Endodermal cell (in vitro differentiated cells): ENCODE measurements around the gene TMEM175. TPM values are rescaled to one million over a fixed set of nuclear protein-coding genes. Genes with fewer than 3 reads are reported as not detected.
A peak's percentile ranks its signal among the peaks of the same experiment; 100 is the strongest.
"Not testable (repeated sequence)": the region's sequence is repeated elsewhere in the genome, so short reads cannot be mapped to it uniquely, and the experiment has no call there.

Experiments used
- DNase-seq: peaks from one replicate; pipeline ENCODE4 v3.0.0-alpha.2; 2017
- H3K27ac ChIP-seq: 2 replicates; pipeline ENCODE4 v1.5.1; 2013; ENCODE audit warnings: mild to moderate bottlenecking, low read depth, low read length, moderate library complexity
- H3K27me3 ChIP-seq: 2 replicates; pipeline ENCODE4 v1.6.1; 2013; ENCODE audit warnings: mild to moderate bottlenecking, low read length, moderate library complexity; ENCODE audit not compliant: insufficient read depth, control insufficient read depth, poor library complexity, severe bottlenecking
- H3K36me3 ChIP-seq: 2 replicates; pipeline ENCODE4 v1.7.0; 2013; ENCODE audit warnings: mild to moderate bottlenecking, low read length, moderate library complexity; ENCODE audit not compliant: control insufficient read depth, insufficient read depth
- H3K4me1 ChIP-seq: one replicate; pipeline ENCODE4 v1.7.0; 2013; ENCODE audit warnings: low read length; ENCODE audit not compliant: control insufficient read depth, insufficient read depth
- H3K4me3 ChIP-seq: 2 replicates; pipeline ENCODE4 v1.5.1; 2013; ENCODE audit warnings: mild to moderate bottlenecking, low read length, moderate library complexity
- H3K9ac ChIP-seq: 2 replicates; pipeline ENCODE4 v1.6.1; 2013; ENCODE audit warnings: mild to moderate bottlenecking, low read length, moderate library complexity; ENCODE audit not compliant: poor library complexity, severe bottlenecking; ENCODE audit errors: extremely low read depth
- H3K9me3 ChIP-seq: 2 replicates; pipeline ENCODE4 v1.6.1; 2013; ENCODE audit warnings: mild to moderate bottlenecking, low read length, moderate library complexity; ENCODE audit not compliant: control insufficient read depth
- H3K27ac Mint-ChIP-seq: 2 replicates; pipeline ENCODE4 v1.8.0; 2020; ENCODE audit warnings: mixed read lengths
- H3K27me3 Mint-ChIP-seq: 2 replicates; pipeline ENCODE4 v1.8.0; 2021; ENCODE audit warnings: mild to moderate bottlenecking, mixed read lengths; ENCODE audit not compliant: insufficient read depth
- H3K36me3 Mint-ChIP-seq: 2 replicates; pipeline ENCODE4 v1.8.0; 2020; ENCODE audit warnings: low read depth, mixed read lengths
- H3K4me1 Mint-ChIP-seq: 2 replicates; pipeline ENCODE4 v1.8.0; 2020; ENCODE audit warnings: mixed read lengths
- H3K4me3 Mint-ChIP-seq: 2 replicates; pipeline ENCODE4 v1.8.0; 2020; ENCODE audit warnings: mild to moderate bottlenecking, moderate library complexity, mixed read lengths
- H3K9me3 Mint-ChIP-seq: 2 replicates; pipeline ENCODE4 v1.8.0; 2020; ENCODE audit warnings: mild to moderate bottlenecking, mixed read lengths
- CTCF ChIP-seq: fragments of 200-600 bp; sonication (generic); conservative IDR thresholded peaks from 2 replicates; pipeline ENCODE4 v1.5.0; 2021; ENCODE audit warnings: antibody characterized with exemption, mild to moderate bottlenecking
- WGBS, 2 experiments: methylation state at CpG; one replicate each; pipeline versions ENCODE4 v1.1.5 to v1.1.7; 2013; ENCODE audit warnings: missing lambda C conversion rate in 2 of 2, mixed read lengths in 1 of 2; ENCODE audit not compliant: insufficient coverage in 1 of 2, insufficient read length in 1 of 2; 5-methylcytosine and 5-hydroxymethylcytosine counted together
- total RNA-seq, 2 donors: library from RNA; stranded (reverse); fragmentation: NEBNext Ultra II Directional in 1 of 2; extraction: Animal tissue kit (Norgen Biotek cat#: 25700) in 1 of 2; gene quantifications; 2 replicates in 1 of 2; 3 replicates in 1 of 2; pipeline ENCODE4 v1.2.1, GENCODE V29; 2021

Gene TMEM175
- total RNA-seq, 2 donors from 2014 or later, result 15.9 to 23.0 TPM

DNA sequence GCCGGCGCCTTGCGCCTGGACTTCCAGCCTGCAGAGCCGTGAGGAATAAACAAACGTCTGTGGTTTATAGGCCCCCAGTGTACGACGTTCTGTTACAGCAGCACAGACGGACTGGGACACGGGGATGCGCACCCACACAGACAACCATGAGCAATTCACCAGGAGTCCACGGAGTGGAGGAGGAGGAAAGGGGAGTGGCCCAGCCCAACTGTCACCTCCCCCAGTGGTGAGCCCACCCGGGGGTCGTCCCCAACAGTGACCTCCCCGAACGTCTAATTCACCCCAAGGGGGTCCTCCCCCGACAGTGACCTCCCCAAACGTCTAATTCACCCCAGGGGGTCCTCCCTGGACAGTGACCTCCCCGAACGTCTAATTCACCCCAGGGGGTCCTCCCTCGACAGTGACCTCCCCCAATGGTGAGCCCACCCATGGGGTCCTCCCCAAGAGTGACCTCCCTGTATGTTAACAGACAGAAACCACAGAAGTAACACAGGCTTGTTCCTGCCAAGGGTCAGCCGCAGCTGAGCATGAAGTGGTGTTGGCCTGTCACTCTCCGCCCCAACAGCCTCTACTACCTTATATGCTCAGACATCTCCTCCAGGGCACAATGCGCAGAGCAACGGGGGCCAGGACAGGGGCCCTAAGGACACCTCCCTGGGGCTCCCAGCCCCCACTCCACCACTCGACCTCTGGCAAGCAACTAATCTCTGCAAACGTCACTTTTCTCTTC, 6.3 kb upstream of the TMEM175 start:
- TF ChIP-seq CTCF, result no peak
- Histone ChIP-seq H3K27ac (no peak overlapping the region), H3K4me3 (no peak overlapping the region), H3K9ac (no peak overlapping the region), H3K27me3 (no peaks in the 10 kb centered on the region), H3K36me3 (peaks cover 6% of the 10 kb centered on the region), H3K9me3 (no peaks in the 10 kb centered on the region), H3K4me1 (peaks cover 5% of the 10 kb centered on the region)
- Mint-ChIP-seq H3K36me3 (peaks cover 10% of the 10 kb centered on the region), H3K4me3 (no peak overlapping the region), H3K4me1 (peaks cover 23% of the 10 kb centered on the region), H3K27ac (peak overlapping the region; percentile 45), H3K9me3 (no peaks in the 10 kb centered on the region), H3K27me3 (no peaks in the 10 kb centered on the region)
- 90 to 96% methylated on average over 18 to 26 of the region's 26 CpGs for WGBS, 2 experiments
- no peak for DNase-seq

DNA sequence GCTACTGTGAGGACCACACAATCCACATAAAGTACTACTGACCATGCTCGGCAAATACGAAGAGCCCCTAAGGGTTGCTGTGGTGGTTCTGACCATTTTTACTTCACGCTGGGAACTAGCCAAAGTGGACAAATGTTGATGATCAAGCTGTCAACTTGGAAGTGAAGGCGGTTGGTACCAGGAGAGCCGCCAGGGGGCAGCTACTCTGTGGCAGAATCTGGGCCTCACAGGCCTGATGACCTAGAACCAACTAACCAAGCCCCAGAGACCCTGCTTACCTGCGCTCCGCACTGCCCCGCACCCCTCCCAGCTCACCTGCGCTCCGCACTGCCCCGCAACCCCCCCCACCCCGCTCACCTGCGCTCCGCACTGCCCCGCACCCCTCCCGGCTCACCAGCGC, 5.7 kb upstream of the TMEM175 start:
- H3K27ac ChIP-seq, result no peak overlapping the region
- peaks cover 7% of the 10 kb centered on the region for H3K4me1 ChIP-seq
- no peaks in the 10 kb centered on the region for H3K9me3 Mint-ChIP-seq
- no peaks in the 10 kb centered on the region for H3K27me3 ChIP-seq
- H3K36me3 Mint-ChIP-seq, result peaks cover 6% of the 10 kb centered on the region
- H3K9ac ChIP-seq, result no peak overlapping the region
- peaks cover 28% of the 10 kb centered on the region for H3K4me1 Mint-ChIP-seq
- H3K9me3 ChIP-seq, result no peaks in the 10 kb centered on the region
- TF ChIP-seq CTCF, result peak; percentile 83
- DNase-seq, result peak; percentile 91
- H3K27me3 Mint-ChIP-seq, result no peaks in the 10 kb centered on the region
- no peak overlapping the region for H3K4me3 ChIP-seq
- peaks cover 6% of the 10 kb centered on the region for H3K36me3 ChIP-seq
- no peak overlapping the region for H3K27ac Mint-ChIP-seq
- H3K4me3 Mint-ChIP-seq, result no peak overlapping the region
- 71 to 80% methylated on average over 2 to 11 of the region's 17 CpGs for WGBS, 2 experiments

DNA sequence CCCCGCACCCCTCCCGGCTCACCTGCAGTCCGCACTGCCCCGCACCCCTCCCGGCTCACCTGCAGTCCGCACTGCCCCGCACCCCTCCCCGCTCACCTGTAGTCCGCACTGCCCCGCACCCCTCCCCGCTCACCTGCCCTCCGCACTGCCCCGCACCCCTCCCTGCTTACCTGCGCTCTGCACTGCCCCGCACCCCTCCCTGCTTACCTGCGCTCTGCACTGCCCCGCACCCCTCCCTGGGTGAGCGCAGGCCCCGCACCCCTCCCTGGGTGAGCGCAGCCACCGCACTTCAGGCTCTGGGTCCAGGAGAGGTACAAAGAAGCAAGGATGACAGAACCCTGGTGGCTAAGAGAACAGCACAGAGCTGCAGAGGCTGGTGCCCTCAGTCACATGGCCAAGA, 4.7 kb upstream of the TMEM175 start:
- H3K9ac ChIP-seq, H3K4me3 ChIP-seq, H3K4me1 ChIP-seq, H3K27me3 ChIP-seq, H3K27me3 Mint-ChIP-seq, H3K27ac ChIP-seq, H3K9me3 Mint-ChIP-seq, H3K36me3 ChIP-seq, H3K9me3 ChIP-seq, H3K36me3 Mint-ChIP-seq, H3K27ac Mint-ChIP-seq, H3K4me3 Mint-ChIP-seq: not testable (repeated sequence)
- DNase-seq, result peak; percentile 41
- H3K4me1 Mint-ChIP-seq, result peaks cover 28% of the 10 kb centered on the region
- 95% methylated on average over 4 to 19 of the region's 21 CpGs for WGBS, 2 experiments
